ENCODE data around the gene WSCD1.

The WSCD1 gene

DNA sequence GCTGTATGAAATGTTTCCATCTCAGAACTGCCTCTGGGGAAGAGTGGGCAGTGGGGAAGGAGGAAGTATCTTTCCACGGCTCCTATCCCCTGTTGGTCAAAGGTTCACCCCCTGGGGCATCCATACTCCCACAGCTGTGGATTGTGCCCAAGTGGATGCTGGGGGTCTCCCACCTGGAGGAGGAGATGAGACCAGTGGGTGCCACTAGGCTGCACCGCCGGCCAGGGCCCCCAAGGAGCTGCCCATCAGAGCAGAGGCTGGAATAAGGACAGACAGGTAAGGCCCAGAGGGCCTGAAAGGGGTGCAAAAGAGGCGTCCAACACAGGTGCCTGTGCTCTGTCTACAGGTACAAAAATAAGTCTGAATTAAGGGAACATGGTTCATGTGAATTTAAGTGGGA is 87.5 kb downstream of the WSCD1 start:
- no peak for DNase-seq (ENCODE audit: low read depth)
- TF ChIP-seq, protein P1, sequence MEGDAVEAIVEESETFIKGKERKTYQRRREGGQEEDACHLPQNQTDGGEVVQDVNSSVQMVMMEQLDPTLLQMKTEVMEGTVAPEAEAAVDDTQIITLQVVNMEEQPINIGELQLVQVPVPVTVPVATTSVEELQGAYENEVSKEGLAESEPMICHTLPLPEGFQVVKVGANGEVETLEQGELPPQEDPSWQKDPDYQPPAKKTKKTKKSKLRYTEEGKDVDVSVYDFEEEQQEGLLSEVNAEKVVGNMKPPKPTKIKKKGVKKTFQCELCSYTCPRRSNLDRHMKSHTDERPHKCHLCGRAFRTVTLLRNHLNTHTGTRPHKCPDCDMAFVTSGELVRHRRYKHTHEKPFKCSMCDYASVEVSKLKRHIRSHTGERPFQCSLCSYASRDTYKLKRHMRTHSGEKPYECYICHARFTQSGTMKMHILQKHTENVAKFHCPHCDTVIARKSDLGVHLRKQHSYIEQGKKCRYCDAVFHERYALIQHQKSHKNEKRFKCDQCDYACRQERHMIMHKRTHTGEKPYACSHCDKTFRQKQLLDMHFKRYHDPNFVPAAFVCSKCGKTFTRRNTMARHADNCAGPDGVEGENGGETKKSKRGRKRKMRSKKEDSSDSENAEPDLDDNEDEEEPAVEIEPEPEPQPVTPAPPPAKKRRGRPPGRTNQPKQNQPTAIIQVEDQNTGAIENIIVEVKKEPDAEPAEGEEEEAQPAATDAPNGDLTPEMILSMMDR (IDR thresholded peaks at IDR 0.05; ENCODE audit: insufficient read depth, low read depth, low read length, missing control alignments), result no peak
- H3K4me3 ChIP-seq (ENCODE audit: low read depth, low read length), result no peak overlapping the region

DNA sequence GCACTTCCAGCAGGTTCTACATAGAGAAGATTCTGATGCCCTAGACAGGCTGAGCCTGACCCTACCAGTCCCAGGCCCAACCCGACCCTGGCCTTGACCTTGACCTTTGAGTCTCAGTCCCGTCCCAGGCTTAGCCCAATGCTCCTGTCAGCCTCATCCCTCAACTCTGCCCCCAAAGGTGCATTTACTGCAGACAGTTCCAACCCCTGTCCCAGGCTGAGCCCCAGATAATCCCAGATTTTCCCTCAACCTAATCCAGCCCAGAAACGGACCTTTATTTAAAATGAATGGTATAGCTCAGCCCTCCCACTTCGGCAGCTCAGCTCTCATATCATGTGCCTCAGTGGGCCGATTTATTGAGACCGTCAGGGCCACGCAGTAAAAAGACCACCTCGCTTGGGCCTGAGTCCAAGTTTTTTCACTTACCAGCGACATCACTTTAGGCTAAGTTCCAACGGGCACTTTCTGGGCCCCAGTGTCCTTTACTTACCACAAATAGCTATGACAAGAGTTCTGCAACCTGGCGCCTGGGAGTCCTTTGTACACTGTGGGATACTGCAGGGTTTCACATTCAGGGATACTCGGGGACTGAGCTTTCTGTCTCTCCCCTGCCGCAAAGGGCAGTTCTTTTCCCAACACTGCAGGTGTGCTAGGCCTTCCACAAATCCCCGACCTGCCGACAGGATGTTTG is 89.5 kb downstream of the WSCD1 start:
- no peak overlapping the region for H3K4me3 ChIP-seq (ENCODE audit: low read depth, low read length)
- TF ChIP-seq, protein P1 (IDR thresholded peaks at IDR 0.05; ENCODE audit: insufficient read depth, low read depth, low read length, missing control alignments), result no peak
- no peak for DNase-seq (ENCODE audit: low read depth)

DNA sequence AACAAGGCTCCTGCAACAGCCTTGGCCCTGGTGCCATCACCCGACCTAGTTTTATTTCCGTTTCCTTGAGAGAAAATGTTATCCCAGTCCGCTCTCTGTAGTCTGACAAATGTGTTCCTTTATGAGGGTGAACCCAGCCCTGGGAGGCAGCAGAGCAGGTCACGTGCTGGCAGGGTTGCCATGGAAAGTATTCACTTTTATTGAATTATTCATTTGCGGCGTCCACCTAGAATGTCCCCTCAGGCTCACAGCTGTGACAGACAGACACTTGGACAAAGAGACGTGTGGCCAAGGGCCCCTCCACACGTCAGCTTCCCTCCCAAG is 90.0 kb downstream of the WSCD1 start:
- TF ChIP-seq, protein P1 (IDR thresholded peaks at IDR 0.05; ENCODE audit: insufficient read depth, low read depth, low read length, missing control alignments), result no peak
- no peak overlapping the region for H3K4me3 ChIP-seq (ENCODE audit: low read depth, low read length)
- DNase-seq (ENCODE audit: low read depth), result no peak

DNA sequence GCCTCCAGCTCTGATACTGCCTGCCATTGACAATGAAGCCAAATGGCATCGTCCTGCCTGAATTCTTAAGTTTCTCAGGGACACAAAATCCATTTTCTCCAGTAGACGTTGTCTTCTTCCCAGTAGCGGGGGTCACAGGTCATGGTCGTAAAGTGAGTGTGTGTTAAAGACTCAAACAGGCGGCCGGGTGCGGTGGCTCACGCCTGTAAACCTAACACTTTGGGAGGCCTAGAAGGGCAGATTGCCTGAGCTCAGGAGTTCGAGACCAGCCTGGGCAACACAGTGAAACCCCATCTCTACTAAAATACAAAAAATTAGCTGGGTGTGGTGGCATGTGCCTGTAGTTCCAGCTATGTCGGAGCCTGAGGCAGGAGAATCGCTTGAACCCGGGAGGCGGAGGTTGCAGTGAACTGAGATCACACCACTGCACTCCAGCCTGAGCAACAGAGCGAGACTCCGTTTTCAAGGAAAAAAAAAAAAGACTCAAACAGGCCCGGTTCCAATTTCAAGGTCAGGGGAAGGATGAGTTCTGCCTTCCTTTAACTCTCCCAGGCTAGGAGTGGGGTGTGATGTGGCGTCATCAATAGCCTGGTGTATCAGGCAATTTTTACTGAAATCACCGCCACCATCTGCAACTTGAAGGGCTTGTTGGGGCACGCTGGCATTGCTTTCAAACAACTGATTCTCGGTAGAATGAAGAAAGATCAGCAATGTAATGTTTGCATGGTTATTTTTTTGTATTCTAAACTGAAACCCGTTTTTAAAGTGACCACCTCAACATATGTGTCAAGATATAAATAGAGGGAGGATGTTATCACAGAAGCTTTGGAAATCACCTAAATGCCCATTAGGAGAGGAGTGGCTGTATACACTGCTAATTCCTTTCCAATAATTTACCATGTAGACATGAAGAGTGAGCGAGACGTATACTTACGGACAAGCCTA is 91.0 kb downstream of the WSCD1 start:
- H3K4me3 ChIP-seq (ENCODE audit: low read depth, low read length), result no peak overlapping the region
- TF ChIP-seq, protein P1 (IDR thresholded peaks at IDR 0.05; ENCODE audit: insufficient read depth, low read depth, low read length, missing control alignments), result no peak
- peak; percentile 50 for DNase-seq (ENCODE audit: low read depth)

DNA sequence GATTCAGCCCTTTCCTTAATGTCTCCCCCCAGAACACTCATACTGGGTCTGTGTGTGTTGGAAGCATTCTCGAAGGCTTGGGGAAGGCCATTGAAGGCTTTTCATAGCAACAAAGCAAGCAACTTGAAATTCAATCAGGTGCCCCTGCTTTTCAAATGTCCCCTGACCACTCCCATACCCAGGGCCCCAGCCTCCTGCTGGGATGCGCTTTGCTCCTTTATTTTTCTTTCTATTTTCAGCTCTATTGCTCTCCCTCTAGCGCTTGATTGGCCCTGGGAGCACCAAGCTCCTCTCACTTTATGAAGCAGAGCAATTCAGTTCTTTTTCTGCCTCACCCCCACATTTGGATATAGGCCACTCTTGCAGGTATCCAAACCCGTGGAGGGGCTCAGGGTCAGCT is 92.0 kb downstream of the WSCD1 start:
- TF ChIP-seq, protein P1 (IDR thresholded peaks at IDR 0.05; ENCODE audit: insufficient read depth, low read depth, low read length, missing control alignments), result no peak
- no peak for DNase-seq (ENCODE audit: low read depth)
- no peak overlapping the region for H3K4me3 ChIP-seq (ENCODE audit: low read depth, low read length)

DNA sequence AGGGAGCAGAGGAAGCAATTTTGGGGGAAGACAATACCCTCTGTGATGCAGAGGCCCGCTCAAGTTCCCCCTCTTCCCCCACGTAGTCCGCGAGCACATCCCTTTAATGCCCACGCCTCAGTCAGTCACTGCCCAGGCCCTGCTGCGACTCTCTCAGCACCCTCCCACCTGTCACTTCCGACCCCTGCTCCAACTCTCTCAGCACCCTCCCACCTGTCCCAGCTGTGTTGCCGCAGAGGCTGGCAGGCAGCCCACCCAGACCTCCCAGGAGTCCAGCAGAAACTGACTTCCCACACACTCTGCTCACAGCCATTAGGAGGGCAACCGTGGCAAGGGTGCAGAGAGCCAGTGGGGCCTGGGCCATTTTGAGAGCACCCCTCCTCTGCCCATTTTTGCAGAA is 92.7 kb downstream of the WSCD1 start:
- TF ChIP-seq, protein P1 (IDR thresholded peaks at IDR 0.05; ENCODE audit: insufficient read depth, low read depth, low read length, missing control alignments), result no peak
- no peak overlapping the region for H3K4me3 ChIP-seq (ENCODE audit: low read depth, low read length)
- no peak for DNase-seq (ENCODE audit: low read depth)
